ENCODE results near the gene KYNU. TPM values are rescaled to one million over a fixed set of nuclear protein-coding genes. Genes with fewer than 3 reads are reported as not detected.

KYNU gene
- total RNA-seq, 6 experiments from 2014 or later, result 37.0 to 47.5 (median 40.7) TPM

DNA sequence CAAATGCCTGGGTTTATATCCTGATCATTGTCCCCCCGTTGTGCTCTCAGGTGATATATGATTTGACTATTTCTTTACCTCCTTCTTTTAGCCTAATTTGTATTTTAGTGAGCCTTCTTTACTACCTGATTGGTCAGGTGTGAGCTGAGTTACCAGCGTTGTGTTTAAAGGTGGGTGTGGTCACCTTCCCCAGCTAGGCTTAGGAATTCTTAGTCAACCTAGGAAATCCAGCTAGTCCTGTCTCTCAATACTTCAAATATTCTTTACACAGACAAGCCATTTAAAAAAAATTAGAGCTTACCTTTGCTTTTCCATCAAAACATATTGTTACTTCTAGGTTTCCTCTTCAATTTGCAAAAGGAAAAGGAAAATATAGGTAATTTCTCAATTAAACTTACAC, 30.2 kb downstream of the KYNU start:
- Histone ChIP-seq H3K27me3 (no peaks in the 10 kb centered on the region), H3K4me1 (no peaks in the 10 kb centered on the region), H3K36me3 (no peaks in the 10 kb centered on the region), H3K9me3 (no peaks in the 10 kb centered on the region), H3K4me3 (no peak overlapping the region), H3K27ac (no peak overlapping the region)
- intact Hi-C loops (cut with DNase I), result no loop called here
- DNase-seq (no peak), ATAC-seq (no peak)
- no peak for TF ChIP-seq POLR2A (IDR thresholded peaks at IDR 0.05)
- 90% methylated on average over 2 of the region's 2 CpGs for WGBS (ENCODE audit: insufficient coverage, low coverage, low lambda C conversion rate, missing lambda C conversion rate)

DNA sequence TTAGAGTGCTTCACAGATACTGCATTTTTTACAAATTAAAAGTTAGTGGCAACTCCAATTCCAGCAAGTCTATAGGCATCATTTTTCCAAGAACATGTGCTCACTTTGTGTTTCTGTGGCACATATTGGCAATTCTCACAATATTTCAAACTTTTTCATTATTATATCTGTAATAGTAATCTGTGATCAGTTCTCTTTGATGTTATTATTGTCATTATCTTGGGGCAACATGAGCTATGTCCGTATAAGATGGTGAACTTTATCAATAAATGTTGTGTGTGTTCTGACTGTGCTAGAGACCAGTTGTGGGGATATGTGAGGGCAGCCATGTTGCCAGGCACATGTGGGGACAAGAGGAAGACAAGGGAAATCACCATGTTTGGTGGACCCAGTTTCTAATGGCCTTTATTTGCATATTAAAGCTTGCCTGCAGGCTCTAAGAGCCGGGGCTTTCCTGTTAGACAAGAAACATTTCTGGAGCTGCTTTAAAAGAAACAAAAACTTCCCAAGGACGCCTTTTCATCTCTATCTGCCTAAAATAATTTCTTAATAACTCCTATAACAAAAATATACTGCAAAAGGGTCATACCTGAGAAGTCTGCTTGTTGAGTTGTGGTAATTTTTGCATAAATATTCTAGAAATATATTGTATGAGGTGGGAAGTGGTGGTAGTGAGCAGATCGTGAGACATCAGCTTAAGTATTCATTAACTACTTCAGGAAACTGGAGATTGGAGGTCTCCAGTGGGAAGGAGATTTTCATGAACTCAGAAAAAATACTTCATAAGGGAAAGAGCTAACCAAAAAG, 37.2 kb downstream of the KYNU start:
- Histone ChIP-seq H3K27ac (no peak overlapping the region), H3K4me1 (no peaks in the 10 kb centered on the region), H3K36me3 (peaks cover 0 to 6% (median 0%) of the 10 kb centered on the region in 4 donors), H3K27me3 (no peaks in the 10 kb centered on the region), H3K4me3 (no peak overlapping the region), H3K9me3 (no peaks in the 10 kb centered on the region)
- WGBS (ENCODE audit: insufficient coverage, low coverage, low lambda C conversion rate, missing lambda C conversion rate), result 80% methylated on average over 4 of the region's 4 CpGs
- intact Hi-C loops (cut with DNase I), result no loop called here
- TF ChIP-seq, protein P1, sequence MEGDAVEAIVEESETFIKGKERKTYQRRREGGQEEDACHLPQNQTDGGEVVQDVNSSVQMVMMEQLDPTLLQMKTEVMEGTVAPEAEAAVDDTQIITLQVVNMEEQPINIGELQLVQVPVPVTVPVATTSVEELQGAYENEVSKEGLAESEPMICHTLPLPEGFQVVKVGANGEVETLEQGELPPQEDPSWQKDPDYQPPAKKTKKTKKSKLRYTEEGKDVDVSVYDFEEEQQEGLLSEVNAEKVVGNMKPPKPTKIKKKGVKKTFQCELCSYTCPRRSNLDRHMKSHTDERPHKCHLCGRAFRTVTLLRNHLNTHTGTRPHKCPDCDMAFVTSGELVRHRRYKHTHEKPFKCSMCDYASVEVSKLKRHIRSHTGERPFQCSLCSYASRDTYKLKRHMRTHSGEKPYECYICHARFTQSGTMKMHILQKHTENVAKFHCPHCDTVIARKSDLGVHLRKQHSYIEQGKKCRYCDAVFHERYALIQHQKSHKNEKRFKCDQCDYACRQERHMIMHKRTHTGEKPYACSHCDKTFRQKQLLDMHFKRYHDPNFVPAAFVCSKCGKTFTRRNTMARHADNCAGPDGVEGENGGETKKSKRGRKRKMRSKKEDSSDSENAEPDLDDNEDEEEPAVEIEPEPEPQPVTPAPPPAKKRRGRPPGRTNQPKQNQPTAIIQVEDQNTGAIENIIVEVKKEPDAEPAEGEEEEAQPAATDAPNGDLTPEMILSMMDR (IDR thresholded peaks at IDR 0.05), result no peak
- no peak for TF ChIP-seq POLR2A (IDR thresholded peaks at IDR 0.05)
- ATAC-seq (no peak), DNase-seq (no peak)

DNA sequence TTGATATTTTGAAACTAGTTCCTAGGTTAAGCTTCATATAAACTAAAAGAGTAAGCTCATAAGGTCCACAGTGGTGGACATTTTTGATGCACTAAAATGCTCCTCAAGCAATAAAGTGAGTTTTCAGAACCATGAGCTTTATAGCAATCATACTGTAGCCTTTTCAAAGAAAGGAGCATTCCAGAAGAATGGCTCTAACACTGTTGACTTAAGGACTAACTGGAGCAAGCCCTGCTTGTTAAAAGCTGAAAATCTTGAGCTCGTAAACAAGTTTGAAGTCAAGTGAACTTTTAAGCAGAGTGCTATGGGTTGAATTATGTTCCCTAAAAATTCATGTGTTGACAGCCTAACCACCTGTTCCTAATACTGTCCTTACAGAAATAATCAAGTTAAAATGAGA, 38.0 kb downstream of the KYNU start:
- WGBS (ENCODE audit: insufficient coverage, low coverage, low lambda C conversion rate, missing lambda C conversion rate), result 100% methylated on average over 1 of the region's 1 CpG
- H3K27ac ChIP-seq, result no peak overlapping the region
- TF ChIP-seq, protein P1 (IDR thresholded peaks at IDR 0.05), result no peak
- no peak for TF ChIP-seq POLR2A (IDR thresholded peaks at IDR 0.05)
- no peaks in the 10 kb centered on the region for H3K27me3 ChIP-seq
- no peaks in the 10 kb centered on the region for H3K4me1 ChIP-seq
- no peak overlapping the region for H3K4me3 ChIP-seq
- H3K9me3 ChIP-seq, result no peaks in the 10 kb centered on the region
- H3K36me3 ChIP-seq, result peaks cover 0 to 7% (median under 1%) of the 10 kb centered on the region in 4 donors
- ATAC-seq (no peak), DNase-seq (no peak)
- intact Hi-C loops (cut with DNase I), result no loop called here

DNA sequence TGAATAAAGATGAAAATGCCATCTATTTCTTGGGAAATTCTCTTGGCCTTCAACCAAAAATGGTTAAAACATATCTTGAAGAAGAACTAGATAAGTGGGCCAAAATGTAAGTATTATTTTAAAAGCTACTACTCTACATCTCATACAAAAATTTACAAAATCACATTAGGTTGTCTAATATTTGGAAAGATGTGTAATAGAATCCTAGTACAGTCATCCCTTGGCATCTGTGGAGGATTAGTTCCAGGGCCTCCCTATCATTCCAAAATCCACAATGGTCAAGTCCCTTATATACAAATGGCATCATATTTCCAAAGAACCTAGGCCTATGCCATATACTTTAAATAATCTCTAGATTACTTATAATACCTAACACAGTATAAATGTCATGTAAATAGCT, 41.2 kb downstream of the KYNU start:
- intact Hi-C loops (cut with DNase I), result no loop called here
- TF ChIP-seq POLR2A (IDR thresholded peaks at IDR 0.05), result no peak
- TF ChIP-seq, protein P1 (IDR thresholded peaks at IDR 0.05), result no peak
- ATAC-seq, result no peak
- Histone ChIP-seq H3K36me3 (peaks cover 0 to 13% (median 2%) of the 10 kb centered on the region in 4 donors), H3K27ac (no peak overlapping the region), H3K4me3 (no peak overlapping the region), H3K27me3 (no peaks in the 10 kb centered on the region), H3K9me3 (no peaks in the 10 kb centered on the region), H3K4me1 (no peaks in the 10 kb centered on the region)
- DNase-seq, result no peak

DNA sequence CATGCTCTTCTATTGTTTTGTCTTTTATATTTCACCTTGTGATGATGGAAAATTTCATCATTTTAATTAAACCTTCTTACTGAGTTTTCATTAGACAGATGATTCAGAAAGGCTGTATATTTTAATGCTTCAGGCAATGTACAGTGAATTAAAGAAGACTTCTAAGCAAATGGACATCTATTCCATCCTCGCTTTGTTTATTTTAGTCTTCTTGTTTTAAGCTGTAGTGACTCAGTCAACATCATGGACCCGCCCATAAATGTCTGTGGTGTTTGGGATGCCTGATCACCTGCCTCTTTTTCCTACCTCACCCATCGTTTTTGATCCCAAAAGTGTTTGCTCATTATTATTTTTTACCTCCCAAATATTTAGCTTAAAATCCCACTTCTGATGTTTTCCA, 43.1 kb downstream of the KYNU start:
- Histone ChIP-seq H3K27ac (no peak overlapping the region), H3K9me3 (no peaks in the 10 kb centered on the region), H3K4me3 (no peak overlapping the region), H3K27me3 (no peaks in the 10 kb centered on the region), H3K36me3 (peaks cover 0 to 13% (median 2%) of the 10 kb centered on the region in 4 donors), H3K4me1 (no peaks in the 10 kb centered on the region)
- intact Hi-C loops (cut with DNase I), result no loop called here
- TF ChIP-seq, protein P1 (IDR thresholded peaks at IDR 0.05), result no peak
- TF ChIP-seq POLR2A (IDR thresholded peaks at IDR 0.05), result no peak
- 91% methylated on average over 3 of the region's 3 CpGs for WGBS (ENCODE audit: insufficient coverage, low coverage, low lambda C conversion rate, missing lambda C conversion rate)
- DNase-seq, result no peak
- no peak for ATAC-seq
